HCT116 (cell line): ENCODE results near the gene STPG3.

ENCODE experiments used
- CBX3 ChIP-seq: IDR thresholded peaks from 2 replicates; pipeline ENCODE4 v1.6.1; 2012; ENCODE audit warnings: low read depth
- CEBPB ChIP-seq: IDR thresholded peaks from 2 replicates; pipeline ENCODE4 v1.6.1; 2012; ENCODE audit warnings: low read depth
- CTCF ChIP-seq, 3 experiments: fragments of 200-600 bp in 1 of 3; sonication (generic) in 1 of 3; IDR thresholded peaks in 2 of 3; conservative IDR thresholded peaks in 1 of 3; 2 replicates each; pipeline ENCODE4 v1.5.1; 2012 to 2017; ENCODE audit warnings: low read depth in 2 of 3, low read length in 2 of 3, antibody characterized with exemption in 1 of 3, borderline replicate concordance in 1 of 3, control low read depth in 1 of 3, mild to moderate bottlenecking in 1 of 3, mixed read lengths in 1 of 3, mixed run types in 1 of 3, moderate library complexity in 1 of 3; ENCODE audit not compliant: insufficient read depth in 1 of 3
- ELF1 ChIP-seq: IDR thresholded peaks from 2 replicates; pipeline ENCODE4 v1.6.1; 2012; ENCODE audit warnings: low read depth, borderline replicate concordance
- EZH2 ChIP-seq: fragments of 200-600 bp; sonication (generic); IDR thresholded peaks from 2 replicates; pipeline ENCODE4 v1.6.1; 2017; ENCODE audit warnings: antibody characterized with exemption, mixed run types
- JUND ChIP-seq: IDR thresholded peaks from 2 replicates; pipeline ENCODE4 v1.6.1; 2012
- POLR2A ChIP-seq: IDR thresholded peaks from 2 replicates; pipeline ENCODE4 v1.7.0; 2011; ENCODE audit warnings: borderline replicate concordance; ENCODE audit not compliant: insufficient read depth, insufficient read length; ENCODE audit errors: extremely low read depth
- POLR2AphosphoS5 ChIP-seq: IDR thresholded peaks from 2 replicates; pipeline ENCODE4 v1.6.1; 2011; ENCODE audit warnings: mild to moderate bottlenecking, low read depth, low read length, moderate library complexity
- RAD21 ChIP-seq: IDR thresholded peaks from 2 replicates; pipeline ENCODE4 v1.6.1; 2012; ENCODE audit warnings: low read depth, mild to moderate bottlenecking
- REST ChIP-seq: IDR thresholded peaks from 2 replicates; pipeline ENCODE4 v1.6.1; 2012; ENCODE audit warnings: low read depth
- SP1 ChIP-seq: IDR thresholded peaks from 2 replicates; pipeline ENCODE4 v1.6.1; 2012; ENCODE audit warnings: low read depth
- SRF ChIP-seq: IDR thresholded peaks from 2 replicates; pipeline ENCODE4 v1.6.1; 2012; ENCODE audit warnings: low read depth
- YY1 ChIP-seq: IDR thresholded peaks from 2 replicates; pipeline ENCODE4 v1.6.1; 2011; ENCODE audit warnings: low read length, low read depth, moderate library complexity, mild to moderate bottlenecking; ENCODE audit not compliant: insufficient replicate concordance; ENCODE audit errors: extremely low read depth

- TF ChIP-seq RAD21 (no peak), CTCF (IDR thresholded peaks at IDR 0.05 in 2 of 3, conservative IDR thresholded peaks at IDR 0.05 in 1 of 3; ENCODE audit: borderline replicate concordance in 1 of 3, insufficient read depth in 1 of 3, low read depth in 2 of 3, low read length in 2 of 3) (no peak), EZH2 (no peak), CBX3 (no peak), SRF (no peak), REST (no peak), POLR2A (no peak), YY1 (no peak), CEBPB (no peak), ELF1 (no peak), POLR2AphosphoS5 (no peak), JUND (no peak), SP1 (no peak)
Observed at GRCh38 chr9:137232510-137232909, 18.6 kb upstream of the STPG3 start.
